Measurements from ENCODE around the gene PTPN4. TPM values are rescaled to one million over a fixed set of nuclear protein-coding genes. Genes with fewer than 3 reads are reported as not detected.

PTPN4 gene
- total RNA-seq, 1 experiment from 2014 or later: 42.2 TPM

GRCh38 chr2:119939915-119940314 is 180.2 kb downstream of the PTPN4 start:
- H3K4me3 ChIP-seq (ENCODE audit: low read depth, low read length, poor library complexity, severe bottlenecking): no peak overlapping the region
- no peak for DNase-seq (ENCODE audit: low spot score)
- TF ChIP-seq CTCF (conservative IDR thresholded peaks at IDR 0.05; ENCODE audit: low read depth, low read length): no peak
- no peak for TF ChIP-seq EZH2 (IDR thresholded peaks at IDR 0.05; ENCODE audit: borderline replicate concordance, low read depth, low read length, poor library complexity, severe bottlenecking)
- intact Hi-C loops (cut with micrococcal nuclease; ENCODE audit: unreplicated experiment): loop anchor here (10.0 kb wide), 1 partner anchor 465 kb away; no protein-coding TSS in a partner anchor
- no peak overlapping the region for H3K27ac ChIP-seq (ENCODE audit: low read depth, low read length, poor library complexity, severe bottlenecking)
- no peaks in the 10 kb centered on the region for H3K9me3 ChIP-seq (ENCODE audit: low read depth, low read length, poor library complexity, severe bottlenecking)
- POLR2A ChIA-PET (ENCODE audit: low non-redundant PET): no interaction called here
- BruUV-seq (replicated peaks): no TSS peak
- no peaks in the 10 kb centered on the region for H3K27me3 ChIP-seq (replicated peaks; ENCODE audit: insufficient read depth, low read depth, low read length, poor library complexity)
- no peaks in the 10 kb centered on the region for H3K4me1 ChIP-seq (ENCODE audit: insufficient read depth, low read length, poor library complexity, severe bottlenecking)
- H3K36me3 ChIP-seq (ENCODE audit: insufficient read depth, low read length, poor library complexity, severe bottlenecking): no peaks in the 10 kb centered on the region
- CTCF ChIA-PET: no interaction called here

DNA sequence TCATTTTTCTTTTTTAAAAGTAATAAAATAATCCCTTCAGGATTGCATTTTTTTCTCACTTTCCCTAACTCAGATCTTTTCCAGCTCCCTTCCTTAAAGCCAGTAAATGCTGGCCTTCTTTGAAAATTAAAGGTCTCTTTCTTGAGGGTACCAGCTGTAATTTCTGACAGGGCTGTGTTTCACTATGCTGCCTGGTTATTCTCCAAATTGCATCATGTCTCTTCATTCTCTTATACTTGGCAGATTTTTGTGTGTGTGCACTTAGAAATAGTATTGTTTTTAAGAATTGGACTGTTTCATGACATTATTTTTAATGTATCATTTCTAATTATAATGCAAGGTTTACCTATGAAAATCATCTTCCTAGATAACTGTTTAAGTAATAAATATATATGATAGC is 181.1 kb downstream of the PTPN4 start:
- Histone ChIP-seq H3K27me3 (replicated peaks; ENCODE audit: insufficient read depth, low read depth, low read length, poor library complexity) (no peaks in the 10 kb centered on the region), H3K4me3 (ENCODE audit: low read depth, low read length, poor library complexity, severe bottlenecking) (no peak overlapping the region), H3K36me3 (ENCODE audit: insufficient read depth, low read length, poor library complexity, severe bottlenecking) (peaks cover 2% of the 10 kb centered on the region), H3K27ac (ENCODE audit: low read depth, low read length, poor library complexity, severe bottlenecking) (no peak overlapping the region), H3K9me3 (ENCODE audit: low read depth, low read length, poor library complexity, severe bottlenecking) (no peaks in the 10 kb centered on the region), H3K4me1 (ENCODE audit: insufficient read depth, low read length, poor library complexity, severe bottlenecking) (no peaks in the 10 kb centered on the region)
- BruUV-seq (replicated peaks): no TSS peak
- intact Hi-C loops (cut with micrococcal nuclease; ENCODE audit: unreplicated experiment): loop anchor here (10.0 kb wide), 1 partner anchor 466 kb away; no protein-coding TSS in a partner anchor
- no peak for DNase-seq (ENCODE audit: low spot score)
- ChIA-PET CTCF (no interaction called here), POLR2A (ENCODE audit: low non-redundant PET) (no interaction called here)
- TF ChIP-seq CTCF (conservative IDR thresholded peaks at IDR 0.05; ENCODE audit: low read depth, low read length) (no peak), EZH2 (IDR thresholded peaks at IDR 0.05; ENCODE audit: borderline replicate concordance, low read depth, low read length, poor library complexity, severe bottlenecking) (no peak)

DNA sequence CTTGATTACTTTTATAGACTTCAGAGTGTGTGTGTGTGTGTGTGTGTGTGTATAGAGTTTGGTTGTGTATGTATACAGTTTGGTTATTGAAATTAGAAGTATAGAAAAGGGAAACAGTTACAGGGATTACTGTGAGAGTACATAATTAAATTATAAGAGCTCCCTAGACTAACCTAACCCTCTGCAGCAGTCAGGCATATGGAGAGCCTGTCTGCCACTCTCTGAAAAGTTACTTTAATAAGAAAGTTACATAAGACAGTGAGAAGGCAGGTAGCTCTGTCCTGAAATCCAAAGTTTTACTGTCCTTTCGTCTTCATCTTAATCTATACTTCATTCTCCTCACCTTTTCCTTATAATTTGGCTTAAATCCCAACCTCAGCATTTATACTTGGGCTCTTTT is 181.7 kb downstream of the PTPN4 start:
- BruUV-seq (replicated peaks): no TSS peak
- H3K4me1 ChIP-seq (ENCODE audit: insufficient read depth, low read length, poor library complexity, severe bottlenecking): no peaks in the 10 kb centered on the region
- DNase-seq (ENCODE audit: low spot score): no peak
- H3K9me3 ChIP-seq (ENCODE audit: low read depth, low read length, poor library complexity, severe bottlenecking): no peaks in the 10 kb centered on the region
- ChIA-PET CTCF (no interaction called here), POLR2A (ENCODE audit: low non-redundant PET) (no interaction called here)
- H3K27me3 ChIP-seq (replicated peaks; ENCODE audit: insufficient read depth, low read depth, low read length, poor library complexity): no peaks in the 10 kb centered on the region
- no peak for TF ChIP-seq EZH2 (IDR thresholded peaks at IDR 0.05; ENCODE audit: borderline replicate concordance, low read depth, low read length, poor library complexity, severe bottlenecking)
- no peak for TF ChIP-seq CTCF (conservative IDR thresholded peaks at IDR 0.05; ENCODE audit: low read depth, low read length)
- no peak overlapping the region for H3K27ac ChIP-seq (ENCODE audit: low read depth, low read length, poor library complexity, severe bottlenecking)
- intact Hi-C loops (cut with micrococcal nuclease; ENCODE audit: unreplicated experiment): loop anchor here (10.0 kb wide), 1 partner anchor 467 kb away; no protein-coding TSS in a partner anchor
- no peak overlapping the region for H3K4me3 ChIP-seq (ENCODE audit: low read depth, low read length, poor library complexity, severe bottlenecking)
- H3K36me3 ChIP-seq (ENCODE audit: insufficient read depth, low read length, poor library complexity, severe bottlenecking): peaks cover 5% of the 10 kb centered on the region

Data from A673 (cell line).